Loucy (cell line): ENCODE results near the gene SLC35G3.
"Not testable (repeated sequence)": the region's sequence is repeated elsewhere in the genome, so short reads cannot be mapped to it uniquely, and the experiment has no call there.

Source experiments
- H2AFZ ChIP-seq: fragments of 200-600 bp; sonication (generic); 2 replicates; pipeline ENCODE4 v1.6.0; 2016; ENCODE audit warnings: antibody characterized with exemption, mild to moderate bottlenecking, low read length, moderate library complexity
- H3F3A ChIP-seq: fragments of 200-600 bp; 2 replicates; pipeline ENCODE4 v1.6.0; 2016; ENCODE audit warnings: antibody characterized with exemption, low read depth, mild to moderate bottlenecking
- H3K27me3 ChIP-seq: fragments of 200-600 bp; sonication (generic); 2 replicates; pipeline ENCODE4 v1.6.1; 2014; ENCODE audit warnings: low read length, mild to moderate bottlenecking; ENCODE audit not compliant: insufficient read depth, poor library complexity, severe bottlenecking
- H3K36me3 ChIP-seq: fragments of 200-600 bp; sonication (generic); 2 replicates; pipeline ENCODE4 v1.6.1; 2016; ENCODE audit warnings: low read length; ENCODE audit not compliant: insufficient read depth
- H3K4me1 ChIP-seq: fragments of 200-600 bp; sonication (generic); 2 replicates; pipeline ENCODE4 v1.5.1; 2014; ENCODE audit warnings: low read length, mild to moderate bottlenecking; ENCODE audit not compliant: insufficient read depth, poor library complexity, severe bottlenecking
- H3K4me2 ChIP-seq: fragments of 200-600 bp; sonication (generic); 2 replicates; pipeline ENCODE4 v1.6.0; 2014; ENCODE audit warnings: antibody characterized with exemption, low read length, low read depth, mild to moderate bottlenecking; ENCODE audit not compliant: poor library complexity, severe bottlenecking
- H3K4me3 ChIP-seq: fragments of 200-600 bp; sonication (generic); 2 replicates; pipeline ENCODE4 v1.5.1; 2014; ENCODE audit warnings: low read length, mild to moderate bottlenecking, mixed read lengths; ENCODE audit not compliant: poor library complexity, severe bottlenecking
- H3K79me2 ChIP-seq: fragments of 200-600 bp; sonication (generic); 2 replicates; pipeline ENCODE4 v1.6.1; 2014; ENCODE audit warnings: low read length; ENCODE audit not compliant: insufficient read depth
- H3K9ac ChIP-seq: fragments of 200-600 bp; sonication (generic); 2 replicates; pipeline ENCODE4 v1.6.0; 2014; ENCODE audit warnings: mild to moderate bottlenecking, low read depth, low read length, moderate library complexity; ENCODE audit not compliant: poor library complexity, severe bottlenecking
- H3K9me2 ChIP-seq: fragments of 200-600 bp; sonication (generic); replicated peaks from 2 replicates; pipeline ENCODE4 v1.6.1; 2016; ENCODE audit warnings: low read depth, low read length, mixed read lengths
- H3K9me3 ChIP-seq: fragments of 200-600 bp; sonication (generic); 2 replicates; pipeline ENCODE4 v1.6.1; 2014; ENCODE audit warnings: mild to moderate bottlenecking, antibody characterized with exemption, low read length, low read depth; ENCODE audit not compliant: insufficient read depth
- H4K20me1 ChIP-seq: fragments of 200-600 bp; sonication (generic); 2 replicates; pipeline ENCODE4 v1.6.0; 2014; ENCODE audit warnings: antibody characterized with exemption, low read length, mild to moderate bottlenecking; ENCODE audit not compliant: insufficient read depth, poor library complexity, severe bottlenecking
- CTCF ChIP-seq: fragments of 200-600 bp; sonication (generic); conservative IDR thresholded peaks from 2 replicates; pipeline ENCODE4 v1.5.1; 2014; ENCODE audit warnings: mild to moderate bottlenecking, antibody characterized with exemption, low read length
- EZH2phosphoT487 ChIP-seq: fragments of 200-600 bp; IDR thresholded peaks from 2 replicates; pipeline ENCODE4 v1.6.1; 2018; ENCODE audit warnings: antibody characterized with exemption, mild to moderate bottlenecking, moderate library complexity, borderline replicate concordance

Gene SLC35G3

GRCh38 chr17:35174835-35175334 is 19.3 kb downstream of the SLC35G3 start:
- H3K4me3 ChIP-seq = no peak overlapping the region
- H2AFZ ChIP-seq = no peak overlapping the region
- no peaks in the 10 kb centered on the region for H3K79me2 ChIP-seq
- H3K4me2 ChIP-seq = no peak overlapping the region
- H4K20me1 ChIP-seq = no peaks in the 10 kb centered on the region
- H3K4me1 ChIP-seq = no peaks in the 10 kb centered on the region
- H3K27me3 ChIP-seq = peaks cover 3% of the 10 kb centered on the region
- TF ChIP-seq CTCF (no peak), EZH2phosphoT487 (no peak)
- H3K9me2 ChIP-seq = no peaks in the 10 kb centered on the region
- no peak overlapping the region for H3K9ac ChIP-seq
- no peaks in the 10 kb centered on the region for H3K9me3 ChIP-seq
- H3K36me3 ChIP-seq = no peaks in the 10 kb centered on the region
- H3F3A ChIP-seq = no peaks in the 10 kb centered on the region

- H3K4me3 ChIP-seq, H3K79me2 ChIP-seq, H3K9ac ChIP-seq, H3K9me3 ChIP-seq, H3F3A ChIP-seq, H2AFZ ChIP-seq, H3K36me3 ChIP-seq, H3K27me3 ChIP-seq, H3K9me2 ChIP-seq, H3K4me2 ChIP-seq, H4K20me1 ChIP-seq, H3K4me1 ChIP-seq: not testable (repeated sequence)
Observed at GRCh38 chr17:35172321-35172720, 21.9 kb downstream of the SLC35G3 start.

- Histone ChIP-seq H2AFZ (no peak overlapping the region), H3F3A (no peaks in the 10 kb centered on the region), H3K9me2 (no peaks in the 10 kb centered on the region), H3K9me3 (no peaks in the 10 kb centered on the region), H3K4me2 (no peak overlapping the region), H4K20me1 (no peaks in the 10 kb centered on the region), H3K27me3 (peaks cover 3% of the 10 kb centered on the region), H3K4me1 (no peaks in the 10 kb centered on the region), H3K4me3 (no peak overlapping the region), H3K36me3 (no peaks in the 10 kb centered on the region), H3K9ac (no peak overlapping the region), H3K79me2 (no peaks in the 10 kb centered on the region)
- TF ChIP-seq CTCF (no peak; the same call in 1 of the 2 replicates), EZH2phosphoT487 (no peak)
Observed at GRCh38 chr17:35171834-35172233, 22.4 kb downstream of the SLC35G3 start.

- Histone ChIP-seq H4K20me1 (no peaks in the 10 kb centered on the region), H3K9me3 (no peaks in the 10 kb centered on the region), H3K4me2 (no peak overlapping the region), H3K4me3 (no peak overlapping the region), H3K9ac (no peak overlapping the region), H3K4me1 (no peaks in the 10 kb centered on the region), H2AFZ (no peak overlapping the region), H3K79me2 (no peaks in the 10 kb centered on the region), H3K27me3 (peaks cover 3% of the 10 kb centered on the region), H3F3A (no peaks in the 10 kb centered on the region), H3K9me2 (no peaks in the 10 kb centered on the region), H3K36me3 (no peaks in the 10 kb centered on the region)
- TF ChIP-seq CTCF (peak; percentile 64), EZH2phosphoT487 (no peak)
Observed at GRCh38 chr17:35170968-35171771, 23.0 kb downstream of the SLC35G3 start.
